ENCODE data around the gene NPIPB9. TPM values are rescaled to one million over a fixed set of nuclear protein-coding genes. Genes with fewer than 3 reads are reported as not detected.

The NPIPB9 gene
- 1.1 to 2.2 TPM (median 1.6 TPM) in 5 replicates for total RNA-seq (2022; extraction: Qiagen RNA extraction)

GRCh38 chr16:28751487-28751886, at the start of gene NPIPB9:
Gene NPIPB9, plus strand, starts transcription at chr16:28751787.

GRCh38 chr16:28711220-28712083, 40.1 kb upstream of the NPIPB9 start, which contains the start of gene EIF3C:
Gene EIF3C, plus strand, starts transcription at chr16:28711464. Its CDS starts 223 bp downstream, at chr16:28711687.

Other genes with a start within 250 kb of the NPIPB9 start
- gene IL27, start 245.0 kb upstream of the NPIPB9 start, total RNA-seq (2022; extraction: Qiagen RNA extraction) = not detected in 5 replicates
- gene NUPR1, start 212.8 kb upstream of the NPIPB9 start, total RNA-seq (2022; extraction: Qiagen RNA extraction) = 10.5 to 19.3 TPM (median 15.5 TPM) in 5 replicates
- gene SGF29, start 197.9 kb upstream of the NPIPB9 start, total RNA-seq (2022; extraction: Qiagen RNA extraction) = 21.1 to 27.1 TPM (median 24.0 TPM) in 5 replicates
- 0.05 to 0.15 TPM (median 0.09 TPM) in 3 of 5 replicates, not detected in the others for gene SULT1A2, start 154.7 kb upstream of the NPIPB9 start, total RNA-seq (2022; extraction: Qiagen RNA extraction)
- 5.1 to 6.0 TPM (median 5.4 TPM) in 5 replicates for gene SULT1A1, start 141.7 kb upstream of the NPIPB9 start, total RNA-seq (2022; extraction: Qiagen RNA extraction)
- 0.25 to 0.66 TPM (median 0.35 TPM) in 4 of 5 replicates, not detected in the other for gene NPIPB8, start 113.7 kb upstream of the NPIPB9 start, total RNA-seq (2022; extraction: Qiagen RNA extraction)
- gene EIF3C, start 40.3 kb upstream of the NPIPB9 start, total RNA-seq (2022; extraction: Qiagen RNA extraction) = 198 to 442 TPM (median 410 TPM) in 5 replicates
- 75.0 to 136 TPM (median 128 TPM) in 5 replicates for gene ATXN2L, start 71.2 kb downstream of the NPIPB9 start, total RNA-seq (2022; extraction: Qiagen RNA extraction)
- gene TUFM, start 94.6 kb downstream of the NPIPB9 start, total RNA-seq (2022; extraction: Qiagen RNA extraction) = 215 to 304 TPM (median 279 TPM) in 5 replicates
- 17.0 to 31.4 TPM (median 27.8 TPM) in 5 replicates for gene SH2B1, start 112.1 kb downstream of the NPIPB9 start, total RNA-seq (2022; extraction: Qiagen RNA extraction)
- 1.4 to 5.5 TPM (median 2.1 TPM) in 5 replicates for gene ATP2A1, start 126.7 kb downstream of the NPIPB9 start, total RNA-seq (2022; extraction: Qiagen RNA extraction)
- 5.8 to 9.8 TPM (median 8.8 TPM) in 5 replicates for gene RABEP2, start 173.5 kb downstream of the NPIPB9 start, total RNA-seq (2022; extraction: Qiagen RNA extraction)
- not detected in 5 replicates for gene CD19, start 180.2 kb downstream of the NPIPB9 start, total RNA-seq (2022; extraction: Qiagen RNA extraction)
- 16.5 to 27.4 TPM (median 22.5 TPM) in 5 replicates for gene NFATC2IP, start 199.2 kb downstream of the NPIPB9 start, total RNA-seq (2022; extraction: Qiagen RNA extraction)
- gene SPNS1, start 223.0 kb downstream of the NPIPB9 start, total RNA-seq (2022; extraction: Qiagen RNA extraction) = 49.4 to 75.1 TPM (median 72.8 TPM) in 5 replicates
- gene LAT, start 233.3 kb downstream of the NPIPB9 start, total RNA-seq (2022; extraction: Qiagen RNA extraction) = 2.2 to 5.0 TPM (median 3.5 TPM) in 5 replicates